ENCODE results near the gene GET4. TPM values are rescaled to one million over a fixed set of nuclear protein-coding genes. Genes with fewer than 3 reads are reported as not detected.

Gene GET4
- polyA plus RNA-seq, 1 of the 3 experiments (the other 2 are of a cell fraction), result 63.1 TPM

DNA sequence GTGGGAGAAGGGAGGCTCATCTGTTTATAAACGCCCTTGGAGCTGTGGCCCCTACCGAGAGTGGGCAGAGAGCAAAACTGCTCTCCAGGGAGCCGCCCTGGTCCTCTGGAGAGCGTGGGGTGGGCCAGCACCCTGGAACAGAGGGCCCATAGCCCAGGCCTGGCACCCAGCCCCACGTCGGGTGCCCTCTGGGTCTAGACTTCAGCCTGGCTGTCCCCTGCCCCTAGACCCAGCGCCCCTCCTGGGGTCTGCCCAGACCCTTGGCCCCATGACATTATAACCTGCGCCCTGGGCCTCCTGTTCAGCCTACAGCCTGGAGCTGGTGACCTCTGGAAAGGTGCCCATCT lies 24.7 kb downstream of the GET4 start:
- H2AFZ ChIP-seq (ENCODE audit: low read depth), result peak overlapping the region; percentile 30; the same call in 1 of the 2 replicates
- 74% methylated on average over 6 of the region's 8 CpGs for WGBS (ENCODE audit: low lambda C conversion rate)
- H3K27me3 ChIP-seq (ENCODE audit: insufficient read depth), result no peaks in the 10 kb centered on the region
- no peaks in the 10 kb centered on the region for H4K20me1 ChIP-seq (ENCODE audit: insufficient read depth)
- no peak overlapping the region for H3K4me3 ChIP-seq (ENCODE audit: low read depth in 2 of 2, low read length in 1 of 2)
- H3K79me2 ChIP-seq (ENCODE audit: insufficient read depth), result no peaks in the 10 kb centered on the region
- DNase-seq, result no peak
- H3K36me3 ChIP-seq (replicated peaks in 1 of 2; ENCODE audit: control insufficient read depth in 1 of 2, insufficient read depth in 2 of 2, low read length in 1 of 2), result peaks cover 0 to 18% of the 10 kb centered on the region in 2 experiments
- H3K9me2 ChIP-seq, result no peaks in the 10 kb centered on the region
- peak overlapping the region in 1 of 2 experiments; percentile 39; a peak in 1 of 4 replicates for H3K27ac ChIP-seq (ENCODE audit: low read depth in 2 of 2, low read length in 1 of 2)
- TF ChIP-seq FOXJ3 (CRISPR knock-in tag; IDR thresholded peaks at IDR 0.05), result no peak
- TF ChIP-seq POLR2AphosphoS5 (IDR thresholded peaks at IDR 0.05; ENCODE audit: low read depth, low read length), result no peak
- TF ChIP-seq RAD21 (IDR thresholded peaks at IDR 0.05; ENCODE audit: low read length), result no peak
- TF ChIP-seq, protein P1, sequence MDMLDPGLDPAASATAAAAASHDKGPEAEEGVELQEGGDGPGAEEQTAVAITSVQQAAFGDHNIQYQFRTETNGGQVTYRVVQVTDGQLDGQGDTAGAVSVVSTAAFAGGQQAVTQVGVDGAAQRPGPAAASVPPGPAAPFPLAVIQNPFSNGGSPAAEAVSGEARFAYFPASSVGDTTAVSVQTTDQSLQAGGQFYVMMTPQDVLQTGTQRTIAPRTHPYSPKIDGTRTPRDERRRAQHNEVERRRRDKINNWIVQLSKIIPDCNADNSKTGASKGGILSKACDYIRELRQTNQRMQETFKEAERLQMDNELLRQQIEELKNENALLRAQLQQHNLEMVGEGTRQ (IDR thresholded peaks at IDR 0.05; ENCODE audit: borderline replicate concordance, low read depth, low read length), result no peak
- TF ChIP-seq EZH2phosphoT487 (IDR thresholded peaks at IDR 0.05; ENCODE audit: borderline replicate concordance, low read depth), result no peak
- no peak for TF ChIP-seq TEAD4 (IDR thresholded peaks at IDR 0.05; ENCODE audit: borderline replicate concordance, insufficient read depth)
- no peak for TF ChIP-seq FOSL2 (IDR thresholded peaks at IDR 0.05; ENCODE audit: borderline replicate concordance, low read depth)
- TF ChIP-seq NRF1 (IDR thresholded peaks at IDR 0.05; ENCODE audit: low read depth, low read length), result no peak
- 0 out of 2 replicates have a peak overlapping the region, but pooled peaks have one; percentile 2 for H3K9ac ChIP-seq
- H3K4me2 ChIP-seq, result peak overlapping the region; percentile 57
- ChIA-PET CTCF (interaction anchor here (0.6 to 3.6 kb wide), 10 partner anchors 9 to 729 kb away, joined by 3 to 15 read pairs (median 4); partner anchors contain the start of gene GPR146), POLR2A (interaction anchor here (1.2 to 1.5 kb wide), 3 partner anchors 9 to 133 kb away, joined by 3 to 5 read pairs (median 4); partner anchors contain the start of gene GET4)
- H3F3A ChIP-seq (replicated peaks; ENCODE audit: insufficient read depth), result peaks cover 9% of the 10 kb centered on the region
- peaks cover 14 to 19% of the 10 kb centered on the region in 2 experiments; a peak in 3 of 4 replicates for H3K4me1 ChIP-seq (ENCODE audit: control insufficient read depth in 1 of 2, insufficient read depth in 2 of 2, low read depth in 1 of 2, low read length in 1 of 2)
- H3K9me3 ChIP-seq, result no peaks in the 10 kb centered on the region

GRCh38 chr7:901388-902154 lies 25.2 kb downstream of the GET4 start:
- H3K27ac ChIP-seq (ENCODE audit: low read depth in 2 of 2, low read length in 1 of 2), result peak overlapping the region in 1 of 2 experiments; percentile 39; a peak in 1 of 4 replicates
- H3K79me2 ChIP-seq (ENCODE audit: insufficient read depth), result no peaks in the 10 kb centered on the region
- H3K9me2 ChIP-seq, result no peaks in the 10 kb centered on the region
- TF ChIP-seq MEF2A (IDR thresholded peaks at IDR 0.05; ENCODE audit: borderline replicate concordance, low read depth), result no peak
- no peak for TF ChIP-seq RCOR1 (IDR thresholded peaks at IDR 0.05; ENCODE audit: low read length)
- no peak for TF ChIP-seq MXI1 (IDR thresholded peaks at IDR 0.05; ENCODE audit: low read depth, low read length)
- peak; percentile 48; the same call in 1 of the 2 replicates for TF ChIP-seq NFIC (IDR thresholded peaks at IDR 0.05; ENCODE audit: borderline replicate concordance)
- no peak for TF ChIP-seq TCF12 (IDR thresholded peaks at IDR 0.05)
- 0 out of 2 replicates have a peak, but pooled peaks have one; percentile 19 for TF ChIP-seq POLR2AphosphoS5 (IDR thresholded peaks at IDR 0.05; ENCODE audit: low read depth, low read length)
- peak overlapping the region; percentile 57 for H3K4me2 ChIP-seq
- H3K36me3 ChIP-seq (replicated peaks in 1 of 2; ENCODE audit: control insufficient read depth in 1 of 2, insufficient read depth in 2 of 2, low read length in 1 of 2), result peaks cover 0 to 12% of the 10 kb centered on the region in 2 experiments
- ChIA-PET POLR2A (interaction anchor here (0.5 to 1.5 kb wide), 4 partner anchors 8 to 134 kb away, joined by 3 to 5 read pairs (median 4); partner anchors contain the start of gene GET4), CTCF (interaction anchor here (0.7 to 3.6 kb wide), 9 partner anchors 8 to 580 kb away, joined by 3 to 15 read pairs (median 4); partner anchors contain the start of gene GPR146)
- H2AFZ ChIP-seq (ENCODE audit: low read depth), result peak overlapping the region; percentile 84; the same call in 1 of the 2 replicates
- peak; percentile 100 for DNase-seq
- H4K20me1 ChIP-seq (ENCODE audit: insufficient read depth), result no peaks in the 10 kb centered on the region
- 6% methylated on average over 19 of the region's 24 CpGs for WGBS (ENCODE audit: low lambda C conversion rate)
- 0 out of 2 replicates have a peak overlapping the region, but pooled peaks have one; percentile 2 for H3K9ac ChIP-seq
- peaks cover 14 to 19% of the 10 kb centered on the region in 2 experiments; a peak in 3 of 4 replicates for H3K4me1 ChIP-seq (ENCODE audit: control insufficient read depth in 1 of 2, insufficient read depth in 2 of 2, low read depth in 1 of 2, low read length in 1 of 2)
- peaks cover 4% of the 10 kb centered on the region for H3F3A ChIP-seq (replicated peaks; ENCODE audit: insufficient read depth)
- peak overlapping the region in 1 of 2 experiments; percentile 25; a peak in 1 of 4 replicates for H3K4me3 ChIP-seq (ENCODE audit: low read depth in 2 of 2, low read length in 1 of 2)
- H3K27me3 ChIP-seq (ENCODE audit: insufficient read depth), result no peaks in the 10 kb centered on the region
- no peaks in the 10 kb centered on the region for H3K9me3 ChIP-seq
